ENCODE results near the gene PCMT1. TPM values are rescaled to one million over a fixed set of nuclear protein-coding genes. Genes with fewer than 3 reads are reported as not detected.

The PCMT1 gene
- total and polyA plus RNA-seq, 9 of the 15 experiments (the other 6 are each of a cell fraction or from before 2014, with no cell fraction given) = 217 to 541 (median 327) TPM

DNA sequence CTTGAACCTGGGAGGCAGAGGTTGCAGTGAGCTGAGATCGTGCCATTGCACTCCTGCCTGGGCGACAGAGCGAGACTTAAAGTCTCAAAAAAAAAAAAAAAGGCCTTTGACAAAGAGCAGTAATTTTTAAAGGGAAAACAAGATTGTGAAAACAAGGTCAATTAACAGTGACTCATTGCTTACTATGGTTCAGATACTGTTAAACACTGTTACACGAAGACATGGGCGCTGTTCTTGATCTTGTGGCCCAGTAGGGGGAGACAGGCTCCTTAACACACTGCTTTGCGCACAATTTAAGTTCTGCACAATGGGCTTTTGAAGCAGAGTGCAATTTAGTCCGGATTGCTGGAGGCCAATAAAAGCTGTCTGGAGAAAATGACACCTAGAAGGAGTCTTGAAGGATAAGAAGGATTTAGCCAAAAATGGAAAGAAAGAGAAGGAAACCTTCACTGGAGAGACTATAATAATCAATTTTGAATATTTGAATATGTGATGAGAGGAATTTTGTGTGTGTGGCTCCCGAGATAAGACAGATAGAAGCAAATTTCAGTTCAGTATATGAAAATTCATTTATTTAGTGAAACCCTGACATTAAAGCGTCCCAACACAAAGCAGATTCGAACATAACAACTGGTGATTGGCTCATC is 25.6 kb upstream of the PCMT1 start (continued):
- TF ChIP-seq, protein P1, sequence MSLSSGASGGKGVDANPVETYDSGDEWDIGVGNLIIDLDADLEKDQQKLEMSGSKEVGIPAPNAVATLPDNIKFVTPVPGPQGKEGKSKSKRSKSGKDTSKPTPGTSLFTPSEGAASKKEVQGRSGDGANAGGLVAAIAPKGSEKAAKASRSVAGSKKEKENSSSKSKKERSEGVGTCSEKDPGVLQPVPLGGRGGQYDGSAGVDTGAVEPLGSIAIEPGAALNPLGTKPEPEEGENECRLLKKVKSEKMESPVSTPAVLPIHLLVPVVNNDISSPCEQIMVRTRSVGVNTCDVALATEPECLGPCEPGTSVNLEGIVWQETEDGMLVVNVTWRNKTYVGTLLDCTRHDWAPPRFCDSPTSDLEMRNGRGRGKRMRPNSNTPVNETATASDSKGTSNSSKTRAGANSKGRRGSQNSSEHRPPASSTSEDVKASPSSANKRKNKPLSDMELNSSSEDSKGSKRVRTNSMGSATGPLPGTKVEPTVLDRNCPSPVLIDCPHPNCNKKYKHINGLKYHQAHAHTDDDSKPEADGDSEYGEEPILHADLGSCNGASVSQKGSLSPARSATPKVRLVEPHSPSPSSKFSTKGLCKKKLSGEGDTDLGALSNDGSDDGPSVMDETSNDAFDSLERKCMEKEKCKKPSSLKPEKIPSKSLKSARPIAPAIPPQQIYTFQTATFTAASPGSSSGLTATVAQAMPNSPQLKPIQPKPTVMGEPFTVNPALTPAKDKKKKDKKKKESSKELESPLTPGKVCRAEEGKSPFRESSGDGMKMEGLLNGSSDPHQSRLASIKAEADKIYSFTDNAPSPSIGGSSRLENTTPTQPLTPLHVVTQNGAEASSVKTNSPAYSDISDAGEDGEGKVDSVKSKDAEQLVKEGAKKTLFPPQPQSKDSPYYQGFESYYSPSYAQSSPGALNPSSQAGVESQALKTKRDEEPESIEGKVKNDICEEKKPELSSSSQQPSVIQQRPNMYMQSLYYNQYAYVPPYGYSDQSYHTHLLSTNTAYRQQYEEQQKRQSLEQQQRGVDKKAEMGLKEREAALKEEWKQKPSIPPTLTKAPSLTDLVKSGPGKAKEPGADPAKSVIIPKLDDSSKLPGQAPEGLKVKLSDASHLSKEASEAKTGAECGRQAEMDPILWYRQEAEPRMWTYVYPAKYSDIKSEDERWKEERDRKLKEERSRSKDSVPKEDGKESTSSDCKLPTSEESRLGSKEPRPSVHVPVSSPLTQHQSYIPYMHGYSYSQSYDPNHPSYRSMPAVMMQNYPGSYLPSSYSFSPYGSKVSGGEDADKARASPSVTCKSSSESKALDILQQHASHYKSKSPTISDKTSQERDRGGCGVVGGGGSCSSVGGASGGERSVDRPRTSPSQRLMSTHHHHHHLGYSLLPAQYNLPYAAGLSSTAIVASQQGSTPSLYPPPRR (CRISPR knock-in tag; IDR thresholded peaks at IDR 0.05; ENCODE audit: borderline replicate concordance) = no peak
- TF ChIP-seq ZNF668 (CRISPR knock-in tag; IDR thresholded peaks at IDR 0.05) (peak; percentile 78; the same call in 1 of the 2 replicates), U2AF2 (optimal IDR thresholded peaks at IDR 0.05; ENCODE audit: low read depth, low read length) (no peak), CC2D1A (IDR thresholded peaks at IDR 0.05) (peak; percentile 64), ARNT (IDR thresholded peaks at IDR 0.05) (peak in 1 of 2 experiments; percentile 73; a peak in 1 of 4 replicates), YY1 (IDR thresholded peaks at IDR 0.05; ENCODE audit: borderline replicate concordance in 1 of 3, control insufficient read depth in 1 of 3, extremely low read depth in 1 of 3, insufficient read depth in 3 of 3, insufficient read length in 1 of 3, insufficient replicate concordance in 2 of 3, low read depth in 1 of 3, low read length in 2 of 3) (peak in 1 of 3 experiments; percentile 55), ZNF12 (CRISPR knock-in tag; IDR thresholded peaks at IDR 0.05) (no peak), FOSL1 (tag; conservative IDR thresholded peaks at IDR 0.05) (peak; percentile 87), NCOR1 (IDR thresholded peaks at IDR 0.05) (no peak)
- TF ChIP-seq, protein P2, sequence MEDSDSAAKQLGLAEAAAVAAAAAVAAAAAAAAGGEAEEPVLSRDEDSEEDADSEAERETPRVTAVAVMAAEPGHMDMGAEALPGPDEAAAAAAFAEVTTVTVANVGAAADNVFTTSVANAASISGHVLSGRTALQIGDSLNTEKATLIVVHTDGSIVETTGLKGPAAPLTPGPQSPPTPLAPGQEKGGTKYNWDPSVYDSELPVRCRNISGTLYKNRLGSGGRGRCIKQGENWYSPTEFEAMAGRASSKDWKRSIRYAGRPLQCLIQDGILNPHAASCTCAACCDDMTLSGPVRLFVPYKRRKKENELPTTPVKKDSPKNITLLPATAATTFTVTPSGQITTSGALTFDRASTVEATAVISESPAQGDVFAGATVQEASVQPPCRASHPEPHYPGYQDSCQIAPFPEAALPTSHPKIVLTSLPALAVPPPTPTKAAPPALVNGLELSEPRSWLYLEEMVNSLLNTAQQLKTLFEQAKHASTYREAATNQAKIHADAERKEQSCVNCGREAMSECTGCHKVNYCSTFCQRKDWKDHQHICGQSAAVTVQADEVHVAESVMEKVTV (CRISPR knock-in tag; IDR thresholded peaks at IDR 0.05) = peak; percentile 84
- TF ChIP-seq, protein P3, sequence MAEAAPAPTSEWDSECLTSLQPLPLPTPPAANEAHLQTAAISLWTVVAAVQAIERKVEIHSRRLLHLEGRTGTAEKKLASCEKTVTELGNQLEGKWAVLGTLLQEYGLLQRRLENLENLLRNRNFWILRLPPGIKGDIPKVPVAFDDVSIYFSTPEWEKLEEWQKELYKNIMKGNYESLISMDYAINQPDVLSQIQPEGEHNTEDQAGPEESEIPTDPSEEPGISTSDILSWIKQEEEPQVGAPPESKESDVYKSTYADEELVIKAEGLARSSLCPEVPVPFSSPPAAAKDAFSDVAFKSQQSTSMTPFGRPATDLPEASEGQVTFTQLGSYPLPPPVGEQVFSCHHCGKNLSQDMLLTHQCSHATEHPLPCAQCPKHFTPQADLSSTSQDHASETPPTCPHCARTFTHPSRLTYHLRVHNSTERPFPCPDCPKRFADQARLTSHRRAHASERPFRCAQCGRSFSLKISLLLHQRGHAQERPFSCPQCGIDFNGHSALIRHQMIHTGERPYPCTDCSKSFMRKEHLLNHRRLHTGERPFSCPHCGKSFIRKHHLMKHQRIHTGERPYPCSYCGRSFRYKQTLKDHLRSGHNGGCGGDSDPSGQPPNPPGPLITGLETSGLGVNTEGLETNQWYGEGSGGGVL (CRISPR knock-in tag; IDR thresholded peaks at IDR 0.05) = no peak
- TF ChIP-seq, protein P4, sequence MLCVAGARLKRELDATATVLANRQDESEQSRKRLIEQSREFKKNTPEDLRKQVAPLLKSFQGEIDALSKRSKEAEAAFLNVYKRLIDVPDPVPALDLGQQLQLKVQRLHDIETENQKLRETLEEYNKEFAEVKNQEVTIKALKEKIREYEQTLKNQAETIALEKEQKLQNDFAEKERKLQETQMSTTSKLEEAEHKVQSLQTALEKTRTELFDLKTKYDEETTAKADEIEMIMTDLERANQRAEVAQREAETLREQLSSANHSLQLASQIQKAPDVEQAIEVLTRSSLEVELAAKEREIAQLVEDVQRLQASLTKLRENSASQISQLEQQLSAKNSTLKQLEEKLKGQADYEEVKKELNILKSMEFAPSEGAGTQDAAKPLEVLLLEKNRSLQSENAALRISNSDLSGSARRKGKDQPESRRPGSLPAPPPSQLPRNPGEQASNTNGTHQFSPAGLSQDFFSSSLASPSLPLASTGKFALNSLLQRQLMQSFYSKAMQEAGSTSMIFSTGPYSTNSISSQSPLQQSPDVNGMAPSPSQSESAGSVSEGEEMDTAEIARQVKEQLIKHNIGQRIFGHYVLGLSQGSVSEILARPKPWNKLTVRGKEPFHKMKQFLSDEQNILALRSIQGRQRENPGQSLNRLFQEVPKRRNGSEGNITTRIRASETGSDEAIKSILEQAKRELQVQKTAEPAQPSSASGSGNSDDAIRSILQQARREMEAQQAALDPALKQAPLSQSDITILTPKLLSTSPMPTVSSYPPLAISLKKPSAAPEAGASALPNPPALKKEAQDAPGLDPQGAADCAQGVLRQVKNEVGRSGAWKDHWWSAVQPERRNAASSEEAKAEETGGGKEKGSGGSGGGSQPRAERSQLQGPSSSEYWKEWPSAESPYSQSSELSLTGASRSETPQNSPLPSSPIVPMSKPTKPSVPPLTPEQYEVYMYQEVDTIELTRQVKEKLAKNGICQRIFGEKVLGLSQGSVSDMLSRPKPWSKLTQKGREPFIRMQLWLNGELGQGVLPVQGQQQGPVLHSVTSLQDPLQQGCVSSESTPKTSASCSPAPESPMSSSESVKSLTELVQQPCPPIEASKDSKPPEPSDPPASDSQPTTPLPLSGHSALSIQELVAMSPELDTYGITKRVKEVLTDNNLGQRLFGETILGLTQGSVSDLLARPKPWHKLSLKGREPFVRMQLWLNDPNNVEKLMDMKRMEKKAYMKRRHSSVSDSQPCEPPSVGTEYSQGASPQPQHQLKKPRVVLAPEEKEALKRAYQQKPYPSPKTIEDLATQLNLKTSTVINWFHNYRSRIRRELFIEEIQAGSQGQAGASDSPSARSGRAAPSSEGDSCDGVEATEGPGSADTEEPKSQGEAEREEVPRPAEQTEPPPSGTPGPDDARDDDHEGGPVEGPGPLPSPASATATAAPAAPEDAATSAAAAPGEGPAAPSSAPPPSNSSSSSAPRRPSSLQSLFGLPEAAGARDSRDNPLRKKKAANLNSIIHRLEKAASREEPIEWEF (CRISPR knock-in tag; IDR thresholded peaks at IDR 0.05) = no peak
